ENCODE data around the gene GM2A.
"Not testable (repeated sequence)": the region's sequence is repeated elsewhere in the genome, so short reads cannot be mapped to it uniquely, and the experiment has no call there.

Gene GM2A

DNA sequence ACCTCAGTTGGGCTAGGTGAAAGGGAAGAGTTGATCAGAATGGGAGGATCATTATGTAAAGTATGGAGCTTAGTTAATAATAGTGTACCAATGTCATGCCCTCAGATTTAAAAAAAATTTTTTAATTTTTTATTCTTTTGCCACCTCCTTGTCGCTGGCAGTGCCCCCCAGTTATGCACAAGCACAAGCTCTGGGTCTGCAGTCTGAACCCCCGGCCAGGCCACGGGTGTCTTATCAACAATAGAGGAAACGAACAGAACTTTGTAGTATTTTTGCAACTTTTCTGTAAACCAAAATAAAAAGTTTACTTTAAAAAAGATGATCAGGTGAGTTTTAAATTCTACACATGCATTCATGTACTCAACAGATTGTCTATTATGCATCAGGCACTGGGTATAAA is 1.4 kb upstream of the GM2A start:
- no peak for DNase-seq (ENCODE audit: low spot score)

DNA sequence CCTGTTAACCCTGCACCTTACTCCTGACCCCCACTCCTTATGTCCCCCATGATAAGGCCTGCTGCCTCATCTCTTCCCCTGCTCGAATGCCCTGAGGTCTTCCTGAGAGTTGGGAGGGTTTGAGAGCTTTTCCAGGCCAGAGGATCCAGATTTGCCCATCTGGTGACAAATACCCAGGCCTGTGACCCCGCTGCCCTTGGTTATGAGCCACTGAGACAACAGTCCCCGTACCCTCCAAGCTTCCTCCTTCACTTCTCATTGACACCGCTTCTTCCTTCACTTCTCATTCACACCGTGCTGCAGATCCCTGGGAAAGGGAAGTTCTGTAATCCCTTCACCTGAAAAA is 593 bp downstream of the GM2A start:
- no peak for DNase-seq (ENCODE audit: low spot score)

DNA sequence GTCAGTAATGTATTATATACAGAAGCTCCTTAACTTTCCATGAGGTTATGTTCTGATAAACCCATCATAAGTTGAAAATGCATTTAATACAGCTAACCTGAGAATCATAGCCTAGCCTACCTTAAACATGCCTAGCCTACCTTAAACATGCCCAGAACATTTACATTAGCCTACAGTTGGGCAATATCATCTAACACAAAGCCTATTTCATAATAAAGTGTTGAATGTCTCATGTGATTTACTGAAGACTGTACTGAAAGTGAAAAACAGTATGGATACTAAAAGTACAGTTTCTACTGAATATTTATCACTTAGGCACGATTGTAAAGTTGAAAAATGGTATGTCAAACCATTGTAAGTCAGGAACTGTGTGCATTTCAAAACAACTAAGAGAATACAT is 1.6 kb downstream of the GM2A start:
- DNase-seq (ENCODE audit: low spot score), result no peak

DNA sequence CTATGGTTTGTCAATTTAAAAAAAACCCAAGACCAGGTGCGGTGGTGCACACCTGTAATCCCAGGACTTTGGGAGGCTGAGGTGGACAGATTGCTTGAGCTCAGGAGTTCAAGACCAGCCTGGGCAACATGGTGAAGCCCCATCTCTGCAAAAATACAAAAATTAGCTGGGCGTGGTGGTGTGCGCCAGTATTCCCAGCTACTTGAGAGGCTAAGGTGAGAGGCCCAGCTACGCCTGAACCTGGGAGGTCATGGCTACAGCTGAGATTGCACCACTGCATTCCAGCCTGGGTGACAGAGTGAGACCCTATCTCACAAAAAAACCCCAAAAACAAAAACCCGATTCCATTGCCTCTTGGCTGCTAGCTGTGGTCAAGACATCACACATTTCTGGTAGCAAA is 2.0 kb downstream of the GM2A start:
- DNase-seq (ENCODE audit: low spot score), result not testable (repeated sequence)

DNA sequence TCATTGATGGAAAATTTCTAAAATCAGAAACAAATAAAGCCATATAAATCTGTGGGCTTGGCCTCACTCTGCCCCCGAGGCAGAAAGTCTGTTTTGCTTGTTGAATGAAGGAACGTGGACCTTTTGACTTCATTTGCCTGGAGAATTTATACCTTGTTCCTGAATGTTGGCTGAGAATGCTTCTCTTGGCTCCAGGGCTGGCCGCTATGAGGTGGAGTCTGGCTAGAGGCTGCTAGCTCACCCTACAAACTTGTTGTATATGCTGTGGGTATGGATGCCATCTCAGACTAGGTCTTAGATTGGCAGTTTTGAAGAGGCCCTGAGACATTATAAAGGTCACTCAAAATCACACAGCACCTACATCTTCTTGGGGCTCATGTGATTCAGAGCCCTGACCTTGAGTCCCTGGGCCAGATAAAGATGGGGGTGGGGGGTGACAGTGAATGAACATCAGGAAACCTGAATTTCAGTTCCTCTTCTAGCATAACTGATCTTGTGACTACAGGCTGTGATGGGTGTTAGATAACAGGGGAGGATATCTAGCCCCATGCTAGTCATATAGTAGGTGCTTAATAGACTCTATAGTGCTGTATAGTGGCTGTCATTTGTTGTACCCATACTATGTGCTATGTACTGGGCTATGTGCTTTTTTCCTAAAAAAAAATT is 2.8 kb downstream of the GM2A start:
- DNase-seq (ENCODE audit: low spot score), result no peak

DNA sequence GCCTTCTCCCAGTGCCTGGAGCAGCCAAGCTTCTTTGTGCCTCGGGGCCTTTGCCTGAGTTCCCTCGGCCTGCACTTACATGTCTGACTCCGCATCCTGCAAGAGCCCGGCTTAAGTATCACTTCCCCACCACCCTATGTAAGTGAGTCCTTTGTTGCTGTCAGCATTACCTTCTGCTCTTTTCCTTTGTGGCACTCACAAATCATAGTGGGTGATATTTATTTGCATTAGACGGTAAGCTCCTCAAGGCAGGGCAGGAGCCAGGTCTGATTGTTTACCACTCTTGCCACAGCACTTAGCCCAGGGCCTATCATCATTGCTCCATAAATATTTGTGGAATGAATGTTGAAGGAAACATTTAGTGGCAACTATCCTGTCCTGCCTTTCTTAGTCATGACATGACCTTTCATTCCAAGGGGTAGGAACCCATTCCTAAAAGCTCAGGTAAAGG is 4.8 kb downstream of the GM2A start:
- no peak for DNase-seq (ENCODE audit: low spot score)

DNA sequence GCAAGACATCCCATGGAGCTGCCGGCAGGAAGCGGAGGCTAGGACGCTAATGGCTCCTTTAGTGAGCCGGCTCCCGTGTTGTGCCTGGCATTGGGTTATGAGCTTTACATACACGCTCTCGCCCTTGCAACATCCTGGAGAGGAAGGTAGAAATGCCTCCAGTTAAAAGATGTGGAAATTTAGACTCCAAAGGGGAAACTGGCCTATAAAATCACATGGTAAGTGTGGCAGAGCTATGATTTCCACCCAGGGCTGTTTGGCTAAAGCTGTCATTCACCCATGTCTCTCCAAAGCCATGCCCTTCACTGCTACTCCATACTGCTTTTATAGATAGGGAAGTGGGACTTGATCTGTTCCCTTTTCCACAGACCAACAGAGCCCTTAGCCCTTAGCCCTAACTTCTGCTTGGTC is 5.2 kb downstream of the GM2A start:
- DNase-seq (ENCODE audit: low spot score), result no peak

DNA sequence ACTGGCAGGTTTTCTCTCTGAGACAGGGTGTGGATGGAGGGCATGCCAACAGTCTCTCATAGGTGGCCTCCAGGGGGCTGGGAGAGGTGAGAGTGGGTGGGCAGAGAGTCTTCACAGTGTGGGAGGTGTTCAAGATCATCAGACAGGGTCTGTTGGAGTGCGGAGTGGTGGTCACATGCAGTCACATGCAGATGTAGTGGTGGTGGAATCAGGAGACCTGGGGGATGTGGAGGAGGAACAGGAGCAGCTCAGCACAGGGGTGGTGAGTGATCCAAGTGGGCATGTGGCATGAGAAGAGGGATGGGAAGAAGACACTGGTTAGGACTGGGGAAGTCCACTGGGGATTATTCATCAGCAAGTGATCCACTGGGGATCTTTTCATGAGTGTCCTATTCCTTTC is 5.8 kb downstream of the GM2A start:
- no peak for DNase-seq (ENCODE audit: low spot score)

DNA sequence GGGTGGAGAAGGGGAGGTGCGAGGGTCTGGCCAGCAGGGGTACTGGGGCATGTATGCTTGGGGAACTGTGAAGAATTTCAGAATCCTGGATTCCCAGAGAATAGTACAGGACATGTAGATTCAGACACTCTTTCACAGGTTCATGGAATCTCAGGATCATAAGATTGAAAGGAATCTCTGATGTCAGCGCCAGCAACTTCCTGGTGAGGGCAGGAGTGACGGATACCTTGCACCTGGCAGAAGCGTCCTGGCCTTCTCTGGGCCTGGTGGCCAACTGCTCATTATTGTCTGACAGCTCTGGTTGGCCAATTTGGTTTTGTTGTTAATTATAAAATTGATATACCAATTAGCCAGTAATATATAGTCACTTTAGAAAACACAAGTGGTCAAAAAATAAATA is 6.9 kb downstream of the GM2A start:
- DNase-seq (ENCODE audit: low spot score), result no peak

DNA sequence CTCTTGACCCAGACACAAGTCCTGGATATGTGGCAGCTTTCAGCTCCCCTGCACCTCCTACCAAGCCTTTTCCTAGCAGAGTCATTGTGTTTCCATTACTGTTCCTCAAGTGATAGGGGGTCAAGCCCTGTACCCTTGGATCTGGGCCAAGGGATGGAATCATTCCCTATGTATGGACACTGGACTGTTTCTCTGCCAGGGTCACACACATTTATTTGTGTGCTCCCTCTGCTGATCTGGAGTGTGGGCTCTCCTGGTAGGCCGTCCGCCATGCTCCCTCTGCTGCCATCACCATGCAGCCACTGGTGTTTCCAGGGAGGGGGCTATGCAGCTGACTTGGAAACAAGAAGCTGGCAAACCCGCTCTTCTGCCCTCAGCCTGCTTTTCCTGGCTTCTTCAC is 9.5 kb downstream of the GM2A start:
- no peak for DNase-seq (ENCODE audit: low spot score)

DNA sequence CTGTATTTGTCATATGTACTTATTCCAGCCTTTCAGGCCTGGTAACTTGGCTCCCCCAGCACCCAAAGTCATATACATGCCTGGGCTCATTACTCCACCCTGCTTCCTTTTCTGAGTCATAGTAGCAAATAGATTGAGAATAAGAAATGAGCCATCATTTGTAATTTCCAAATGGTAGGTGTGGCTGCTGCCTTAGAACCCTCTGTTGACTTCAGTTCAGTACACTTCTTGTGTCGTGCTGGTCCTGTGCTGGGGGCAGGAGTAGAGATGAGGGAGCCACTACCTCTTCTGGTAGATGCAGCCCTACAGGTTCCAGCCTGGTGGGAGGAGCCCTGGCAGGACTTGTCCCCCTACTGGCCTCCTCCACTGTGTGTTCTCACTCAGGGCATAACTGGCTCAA is 11.1 kb downstream of the GM2A start:
- DNase-seq (ENCODE audit: low spot score), result no peak

DNA sequence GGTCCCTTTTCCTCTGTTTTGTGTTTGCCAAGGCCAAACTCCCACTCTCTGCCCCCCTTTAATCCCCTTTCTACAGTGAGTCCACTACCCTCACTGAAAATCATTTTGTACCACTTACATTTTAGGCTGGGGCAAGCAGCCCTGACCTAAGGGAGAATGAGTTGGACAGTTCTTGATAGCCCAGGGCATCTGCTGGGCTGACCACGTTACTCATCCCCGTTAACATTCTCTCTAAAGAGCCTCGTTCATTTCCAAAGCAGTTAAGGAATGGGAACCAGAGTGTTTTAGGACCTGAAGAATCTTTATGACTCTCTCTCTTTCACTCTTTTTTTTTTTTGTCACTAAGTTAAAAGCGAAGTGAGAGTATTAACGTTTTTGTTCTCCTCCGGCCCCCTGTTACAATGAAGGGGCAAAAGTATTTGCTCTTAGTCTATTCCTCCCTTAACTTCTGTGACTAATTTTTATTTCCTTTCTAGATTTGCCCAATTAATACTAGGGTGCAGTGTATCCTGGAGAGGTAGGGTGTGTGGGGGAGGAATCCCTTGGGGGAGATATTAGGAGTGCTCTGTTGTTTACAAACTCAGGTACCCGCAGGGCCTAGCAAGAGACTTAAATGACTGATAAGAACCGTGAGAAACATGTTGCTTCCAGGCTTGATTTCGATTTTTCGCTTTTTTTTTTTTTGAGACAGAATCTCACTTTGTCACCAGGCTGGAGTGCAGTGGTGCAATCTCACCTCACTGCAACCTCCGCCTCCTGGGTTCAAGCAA is 14.7 kb downstream of the GM2A start:
- DNase-seq (ENCODE audit: low spot score), result no peak

DNA sequence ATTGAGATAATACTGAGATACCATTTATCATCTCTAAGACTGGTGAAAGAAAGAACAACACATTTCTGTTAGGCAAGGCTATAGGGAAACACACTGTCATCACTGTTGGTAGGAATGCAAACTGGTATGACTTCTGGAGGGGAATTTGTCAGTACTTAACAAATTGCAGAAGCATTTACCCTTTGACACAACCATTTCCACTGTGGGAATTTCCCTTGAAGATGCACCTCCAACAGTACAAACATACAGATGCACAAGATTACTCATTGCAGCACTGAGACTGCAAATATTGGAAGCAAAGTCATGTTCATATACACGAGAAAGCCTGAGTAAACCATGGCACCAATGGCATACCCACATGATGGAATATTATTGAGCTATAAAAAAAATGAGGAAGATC is 17.6 kb downstream of the GM2A start:
- DNase-seq (ENCODE audit: low spot score), result no peak

DNA sequence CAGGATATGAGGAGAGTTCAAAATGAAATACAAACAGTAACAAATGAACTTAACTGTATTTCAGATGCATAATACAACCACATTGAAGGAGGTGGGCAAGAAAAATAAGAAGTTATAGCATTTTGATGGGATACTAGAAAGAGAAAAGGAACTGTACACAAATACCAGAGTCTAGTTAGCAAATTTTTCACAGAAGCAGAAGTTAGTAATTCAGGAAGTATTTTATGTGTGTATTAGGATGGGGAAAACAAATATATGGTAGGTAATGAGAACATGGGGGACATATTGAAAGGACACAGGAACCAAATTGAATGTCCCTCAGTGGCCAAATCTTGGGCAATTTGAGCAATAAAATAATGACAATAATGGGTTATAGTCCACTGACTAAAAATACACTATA is 18.4 kb downstream of the GM2A start:
- no peak for DNase-seq (ENCODE audit: low spot score)

DNA sequence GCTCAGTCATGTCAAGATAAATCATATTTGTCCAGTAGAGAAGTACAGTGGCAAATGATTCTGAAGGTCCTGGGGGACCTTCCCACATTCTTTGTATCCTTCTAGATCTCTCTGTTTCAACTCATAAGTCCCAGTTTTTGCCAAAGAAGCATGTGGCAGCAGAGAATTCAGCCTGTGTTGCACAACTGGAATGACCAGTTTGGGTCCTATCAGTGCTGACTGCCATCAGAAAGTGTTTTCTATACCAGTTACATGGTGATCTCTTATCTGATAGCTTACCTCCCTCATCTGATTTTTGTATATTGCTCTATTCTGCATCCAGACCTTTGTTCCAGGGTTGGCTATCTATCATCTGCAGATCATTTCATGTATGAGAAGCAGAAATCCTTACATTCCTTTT is 21.7 kb downstream of the GM2A start:
- DNase-seq (ENCODE audit: low spot score), result no peak

DNA sequence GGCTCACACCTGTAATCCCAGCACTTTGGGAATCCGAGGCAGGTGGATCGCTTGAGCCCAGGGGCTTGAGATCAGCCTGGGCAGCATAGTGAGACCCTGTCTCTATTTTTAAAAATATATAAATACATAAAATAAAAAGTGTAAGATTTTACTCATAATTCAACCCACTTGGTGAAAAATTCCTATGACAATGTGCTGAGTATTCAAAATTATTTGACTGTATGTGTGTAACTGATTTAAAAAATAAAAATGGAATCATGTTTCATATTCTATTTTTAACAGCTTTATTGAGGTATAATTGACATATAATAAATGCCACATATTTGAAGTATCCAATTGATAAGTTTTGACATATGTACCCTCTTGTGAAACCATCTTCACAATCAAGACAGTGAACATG is 22.8 kb downstream of the GM2A start:
- no peak for DNase-seq (ENCODE audit: low spot score)

DNA sequence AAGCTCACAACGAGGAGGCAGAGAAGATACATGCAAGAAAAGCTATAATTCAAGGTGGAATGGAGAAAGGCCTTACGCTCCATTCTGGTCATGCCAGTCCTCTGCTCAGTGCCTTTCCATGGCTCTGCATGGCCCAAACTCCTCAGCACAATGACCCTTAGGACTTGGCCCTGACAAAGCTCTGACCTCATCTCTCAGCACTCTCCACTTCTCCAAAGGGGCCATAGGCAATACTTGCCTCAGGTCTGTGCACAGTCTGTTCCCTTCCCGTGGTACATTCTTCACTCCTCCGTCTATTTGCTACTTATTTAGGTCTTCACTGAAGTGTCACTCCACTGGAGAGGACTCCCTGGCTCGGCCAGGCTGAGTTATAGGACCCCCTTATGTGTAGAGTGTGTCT is 25.9 kb downstream of the GM2A start:
- no peak for DNase-seq (ENCODE audit: low spot score)

DNA sequence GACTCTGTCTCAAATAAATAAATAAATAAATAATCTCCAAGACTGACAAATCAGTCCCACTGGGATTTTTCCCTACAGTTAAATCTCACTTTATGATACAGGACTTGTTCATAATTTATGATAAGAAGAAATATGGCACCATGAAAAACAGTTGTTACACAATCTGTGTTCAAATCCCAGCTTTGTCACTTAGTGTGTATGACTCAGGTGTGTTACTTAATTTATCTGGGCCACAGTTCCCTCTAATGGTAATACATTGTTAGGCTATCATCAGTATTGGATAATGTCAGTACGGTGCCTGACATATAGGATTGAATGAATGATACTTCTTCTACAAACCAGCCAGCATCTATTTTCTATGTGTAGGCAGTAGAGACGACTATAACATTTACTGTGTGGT is 27.5 kb downstream of the GM2A start:
- no peak for DNase-seq (ENCODE audit: low spot score)

DNA sequence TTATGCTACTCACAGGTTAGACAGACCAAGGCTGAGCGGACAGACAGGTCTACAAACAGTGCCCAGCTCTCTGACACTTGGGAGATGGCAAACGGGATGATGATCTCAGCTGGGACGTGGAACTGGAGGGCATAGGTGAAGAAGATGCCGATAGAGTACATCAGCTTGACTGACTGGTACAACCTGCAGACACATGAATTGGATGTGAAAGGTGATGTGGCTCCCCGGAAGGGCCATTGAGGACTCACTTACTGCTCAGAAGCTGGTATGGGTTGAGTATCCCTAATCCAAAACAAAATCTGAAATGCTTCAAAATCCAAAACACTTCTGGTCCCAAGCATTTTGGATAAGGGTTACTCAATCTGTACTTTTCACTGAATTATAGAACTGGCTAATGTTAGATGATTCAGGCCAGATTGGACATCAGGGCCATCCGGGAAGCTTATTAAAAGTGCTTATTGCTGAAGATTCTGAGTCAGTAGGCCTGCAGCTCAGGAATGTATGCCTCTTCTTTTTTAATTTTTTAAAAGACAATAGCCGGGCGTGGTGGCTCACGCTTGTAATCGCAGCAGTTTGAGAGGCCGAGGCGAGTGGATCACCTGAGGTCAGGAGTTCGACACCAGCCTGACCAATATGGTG is 28.1 kb downstream of the GM2A start:
- no peak for DNase-seq (ENCODE audit: low spot score)

DNA sequence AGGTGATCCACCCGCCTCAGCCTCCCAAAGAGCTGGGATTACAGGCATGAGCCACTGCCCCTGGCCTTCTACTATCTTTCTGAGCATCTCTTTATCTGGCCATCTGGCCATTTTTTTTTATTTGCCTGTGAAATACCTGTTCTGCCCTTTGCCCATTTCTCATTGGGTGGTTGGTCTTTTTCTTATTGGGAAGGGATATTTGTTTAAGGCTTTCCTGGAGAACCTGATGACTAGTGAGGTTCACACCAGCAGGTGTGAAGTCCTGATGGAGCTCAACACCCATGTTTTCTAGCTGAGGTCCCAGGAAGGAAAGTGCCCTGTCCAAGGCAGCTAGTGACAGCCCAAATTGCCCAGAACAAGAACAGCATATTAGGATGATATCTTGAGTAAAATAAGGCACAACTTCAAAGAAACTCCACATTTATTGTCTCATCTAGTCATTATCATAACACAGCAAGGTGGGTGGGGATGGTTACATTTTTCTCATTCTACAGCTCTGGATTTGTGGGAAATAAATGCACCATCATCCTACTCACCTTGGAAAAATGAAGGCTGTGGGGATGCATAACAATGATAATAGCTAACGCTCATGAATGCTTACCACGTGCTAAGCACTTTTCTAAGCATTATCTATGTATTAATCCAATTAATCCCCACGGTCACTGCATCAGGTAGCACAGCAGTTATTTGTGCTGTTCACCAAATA is 30.3 kb downstream of the GM2A start:
- DNase-seq (ENCODE audit: low spot score), result no peak

DNA sequence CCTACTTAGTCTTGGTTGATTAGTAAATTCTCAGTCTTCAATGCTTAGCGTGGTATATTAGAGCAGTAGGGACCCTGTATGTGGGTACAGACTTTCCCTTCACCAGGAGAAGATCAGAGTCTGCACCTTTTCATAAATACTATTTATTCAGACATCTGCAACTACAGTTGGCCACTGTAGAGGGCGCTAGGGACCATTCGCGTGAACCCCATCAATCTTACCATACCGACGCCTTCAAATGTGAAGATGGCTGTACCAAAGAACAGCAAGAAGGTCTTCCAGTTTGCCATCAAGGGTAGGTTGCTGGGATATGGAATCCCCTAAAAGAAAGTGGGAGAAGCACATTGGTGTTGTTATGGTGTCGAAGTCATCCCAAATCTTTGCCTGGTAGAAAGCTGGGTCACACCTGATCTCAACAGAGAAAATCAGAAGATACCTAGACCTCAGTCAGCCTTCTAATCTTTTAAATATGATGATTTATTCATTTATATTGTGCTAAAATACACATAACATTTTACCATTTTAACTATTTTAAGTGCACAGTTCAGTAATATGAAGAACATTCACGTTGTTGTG is 31.5 kb downstream of the GM2A start:
- DNase-seq (ENCODE audit: low spot score), result no peak

DNA sequence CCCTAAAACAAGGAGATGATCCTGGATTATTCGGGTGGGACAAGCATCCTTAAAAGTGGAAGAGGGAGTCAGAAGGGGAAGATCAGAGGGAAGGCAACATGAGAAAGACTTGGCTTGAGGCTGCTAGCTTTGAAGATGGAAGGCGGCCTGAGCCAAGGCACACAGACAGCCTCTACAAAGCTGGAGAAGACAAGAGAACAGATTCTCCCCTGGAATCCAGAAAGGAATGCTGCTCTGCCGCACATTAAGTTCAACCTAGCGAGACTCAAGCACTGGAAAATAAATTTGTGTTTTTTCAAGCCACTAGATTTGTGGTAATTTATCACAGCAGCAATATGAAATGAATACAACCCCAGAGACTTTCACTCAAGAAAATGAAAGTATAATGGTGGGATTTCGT is 32.7 kb downstream of the GM2A start:
- no peak for DNase-seq (ENCODE audit: low spot score)
